Jurkat, Clone E6-1 (cell line): ENCODE measurements around the gene AQP3.
"Not testable (repeated sequence)": the region's sequence is repeated elsewhere in the genome, so short reads cannot be mapped to it uniquely, and the experiment has no call there.

ENCODE experiments used
- DNase-seq: peaks from one replicate; pipeline ENCODE4 v3.0.0-alpha.2; 2011; ENCODE audit warnings: low read depth, low spot score
- H3K4me3 ChIP-seq: 2 replicates; pipeline ENCODE4 v1.5.1; 2011; ENCODE audit warnings: mild to moderate bottlenecking, low read length, control low read depth, moderate library complexity

Gene AQP3

DNA sequence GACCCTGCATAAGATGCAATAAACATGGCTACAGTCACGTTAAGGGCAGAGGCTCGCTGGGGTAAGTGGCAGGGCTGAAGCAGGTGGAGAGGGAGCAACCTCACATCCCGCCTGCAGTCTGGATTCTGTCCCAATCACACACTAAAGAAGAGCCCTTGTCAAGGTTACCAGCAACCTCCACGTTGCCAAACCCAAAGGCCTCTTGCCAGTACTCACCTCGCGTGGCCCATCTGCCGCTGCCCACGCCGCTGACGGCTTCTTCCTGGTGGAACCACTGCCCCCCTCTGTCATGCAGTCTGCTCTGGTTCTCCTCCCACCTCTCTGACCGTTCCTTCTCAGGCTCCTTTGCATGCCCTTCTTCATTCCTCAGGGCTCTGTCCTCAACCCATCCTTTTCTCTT, 53.8 kb downstream of the AQP3 start:
- H3K4me3 ChIP-seq: no peak overlapping the region
- DNase-seq: no peak

DNA sequence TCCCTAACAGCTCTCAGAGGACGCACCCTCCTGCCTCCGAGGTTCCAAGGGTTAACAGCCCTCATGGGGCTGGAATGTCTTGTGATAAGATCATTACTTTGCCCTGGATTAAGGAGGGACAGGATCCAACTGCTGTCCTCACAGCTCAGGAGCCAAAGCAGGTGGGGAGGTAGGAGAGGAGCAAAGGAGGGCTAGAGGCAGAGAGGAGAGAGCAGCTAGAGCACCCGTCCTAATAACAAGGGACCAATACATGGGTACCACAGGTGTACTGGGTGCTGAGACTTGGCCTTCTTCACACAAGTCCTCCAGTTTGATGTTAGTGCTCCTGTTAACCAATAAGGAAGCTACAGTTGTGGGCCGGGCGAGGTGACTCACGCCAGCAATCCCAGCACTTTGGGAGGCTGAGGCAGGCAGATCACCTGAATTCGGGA, 54.8 kb downstream of the AQP3 start:
- not testable (repeated sequence) for H3K4me3 ChIP-seq, DNase-seq
